Panc1 (cell line): ENCODE results near the gene GRID2IP.

ENCODE experiments used
- CTCF ChIP-seq: fragments of 450-650 bp; IDR thresholded peaks from 2 replicates; pipeline ENCODE4 v1.5.1; 2017; ENCODE audit warnings: mild to moderate bottlenecking
- POLR2AphosphoS5 ChIP-seq: IDR thresholded peaks from 2 replicates; pipeline ENCODE4 v1.6.1; 2012; ENCODE audit warnings: mild to moderate bottlenecking, low read depth, low read length, moderate library complexity
- REST ChIP-seq, 2 experiments: IDR thresholded peaks; 2 replicates each; pipeline ENCODE4 v1.6.1; 2011 to 2012; ENCODE audit warnings: low read depth in 2 of 2, control low read depth in 1 of 2, low read length in 1 of 2, mild to moderate bottlenecking in 1 of 2, moderate library complexity in 1 of 2; ENCODE audit not compliant: insufficient read depth in 1 of 2
- TCF7L2 ChIP-seq: IDR thresholded peaks from 2 replicates; pipeline ENCODE4 v1.6.1; 2011; ENCODE audit warnings: mild to moderate bottlenecking, low read depth, low read length, inconsistent platforms

GRCh38 chr7:6546498-6547251 is 4.6 kb downstream of the GRID2IP start:
- no peak for TF ChIP-seq CTCF
- TF ChIP-seq TCF7L2, result no peak
- TF ChIP-seq POLR2AphosphoS5, result no peak
- no peak for TF ChIP-seq REST (IDR thresholded peaks at IDR 0.05; ENCODE audit: insufficient read depth in 1 of 2, low read depth in 2 of 2, low read length in 1 of 2)
